Measurements from ENCODE around the gene SSBP2.

The SSBP2 gene

GRCh38 chr5:81549123-81549522, 201.8 kb downstream of the SSBP2 start:
- Histone ChIP-seq H3K36me3 (no peaks in the 10 kb centered on the region), H3K27me3 (no peaks in the 10 kb centered on the region), H3K27ac (no peak overlapping the region), H3K4me1 (ENCODE audit: control insufficient read depth in 1 of 2, insufficient read depth in 1 of 2, low read depth in 1 of 2, low read length in 1 of 2) (no peaks in the 10 kb centered on the region), H3K9me3 (no peaks in the 10 kb centered on the region), H3K4me3 (ENCODE audit: low read depth in 1 of 2, low read length in 1 of 2) (no peak overlapping the region)
- TF ChIP-seq, protein P1, sequence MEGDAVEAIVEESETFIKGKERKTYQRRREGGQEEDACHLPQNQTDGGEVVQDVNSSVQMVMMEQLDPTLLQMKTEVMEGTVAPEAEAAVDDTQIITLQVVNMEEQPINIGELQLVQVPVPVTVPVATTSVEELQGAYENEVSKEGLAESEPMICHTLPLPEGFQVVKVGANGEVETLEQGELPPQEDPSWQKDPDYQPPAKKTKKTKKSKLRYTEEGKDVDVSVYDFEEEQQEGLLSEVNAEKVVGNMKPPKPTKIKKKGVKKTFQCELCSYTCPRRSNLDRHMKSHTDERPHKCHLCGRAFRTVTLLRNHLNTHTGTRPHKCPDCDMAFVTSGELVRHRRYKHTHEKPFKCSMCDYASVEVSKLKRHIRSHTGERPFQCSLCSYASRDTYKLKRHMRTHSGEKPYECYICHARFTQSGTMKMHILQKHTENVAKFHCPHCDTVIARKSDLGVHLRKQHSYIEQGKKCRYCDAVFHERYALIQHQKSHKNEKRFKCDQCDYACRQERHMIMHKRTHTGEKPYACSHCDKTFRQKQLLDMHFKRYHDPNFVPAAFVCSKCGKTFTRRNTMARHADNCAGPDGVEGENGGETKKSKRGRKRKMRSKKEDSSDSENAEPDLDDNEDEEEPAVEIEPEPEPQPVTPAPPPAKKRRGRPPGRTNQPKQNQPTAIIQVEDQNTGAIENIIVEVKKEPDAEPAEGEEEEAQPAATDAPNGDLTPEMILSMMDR (IDR thresholded peaks at IDR 0.05) = no peak

DNA sequence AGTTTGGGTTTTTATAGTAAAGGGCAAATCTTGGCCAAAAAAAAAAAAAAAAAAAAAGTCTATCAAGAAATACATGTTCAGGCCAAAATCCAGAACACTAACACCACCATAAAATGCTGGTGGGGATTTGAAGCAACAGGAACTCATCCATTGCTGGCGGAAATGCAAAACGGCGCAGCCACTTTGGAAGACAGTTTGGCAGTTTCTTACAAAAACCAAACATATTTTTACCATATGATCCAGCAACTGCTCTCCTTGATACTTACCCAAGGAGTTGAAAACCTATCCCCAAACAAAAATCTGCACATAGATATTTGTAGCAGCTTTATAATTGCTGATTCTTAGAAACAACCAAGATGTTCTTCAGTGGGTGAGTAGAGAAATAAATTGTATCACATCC, 203.9 kb downstream of the SSBP2 start:
- TF ChIP-seq, protein P1 (IDR thresholded peaks at IDR 0.05) = no peak
- Histone ChIP-seq H3K27me3 (no peaks in the 10 kb centered on the region), H3K36me3 (no peaks in the 10 kb centered on the region), H3K9me3 (no peaks in the 10 kb centered on the region), H3K4me3 (ENCODE audit: low read depth in 1 of 2, low read length in 1 of 2) (no peak overlapping the region), H3K4me1 (ENCODE audit: control insufficient read depth in 1 of 2, insufficient read depth in 1 of 2, low read depth in 1 of 2, low read length in 1 of 2) (no peaks in the 10 kb centered on the region), H3K27ac (no peak overlapping the region)

GRCh38 chr5:81545911-81546310, 205.0 kb downstream of the SSBP2 start:
- TF ChIP-seq, protein P1 (IDR thresholded peaks at IDR 0.05) = no peak
- H3K27me3 ChIP-seq = no peaks in the 10 kb centered on the region
- H3K4me3 ChIP-seq (ENCODE audit: low read depth in 1 of 2, low read length in 1 of 2) = no peak overlapping the region
- H3K4me1 ChIP-seq (ENCODE audit: control insufficient read depth in 1 of 2, insufficient read depth in 1 of 2, low read depth in 1 of 2, low read length in 1 of 2) = no peaks in the 10 kb centered on the region
- H3K27ac ChIP-seq = no peak overlapping the region
- no peaks in the 10 kb centered on the region for H3K36me3 ChIP-seq
- no peaks in the 10 kb centered on the region for H3K9me3 ChIP-seq

DNA sequence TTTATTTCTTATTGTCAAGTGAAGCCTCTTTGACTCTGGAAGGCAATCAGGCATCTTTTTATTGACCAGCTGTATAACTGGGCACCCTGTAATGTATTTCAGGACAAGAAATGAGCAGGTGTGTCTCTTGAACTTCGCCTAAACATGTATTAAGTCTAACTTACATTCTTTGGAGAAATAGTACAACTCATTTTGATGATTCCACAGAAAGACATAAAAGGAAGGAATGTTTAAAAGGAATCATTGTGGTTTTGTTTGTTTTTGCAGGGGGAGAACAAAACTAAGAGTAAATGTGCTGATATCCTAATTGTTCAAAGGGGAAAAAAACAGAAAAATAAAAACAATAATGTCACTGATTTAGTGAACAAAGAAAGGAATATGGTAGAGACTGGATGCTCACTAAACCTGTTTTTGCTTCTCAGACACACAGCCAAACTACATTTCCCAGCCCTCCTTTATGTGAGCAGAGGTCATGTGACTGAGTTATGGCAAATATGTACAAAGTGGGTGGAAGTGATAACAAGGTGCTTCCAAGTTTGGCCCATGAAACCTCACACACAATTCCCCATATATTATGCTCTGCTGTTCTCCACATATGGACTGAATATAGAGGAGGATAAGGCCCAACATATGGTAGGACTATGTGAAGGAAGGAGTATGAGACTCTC, 206.4 kb downstream of the SSBP2 start:
- H3K4me3 ChIP-seq (ENCODE audit: low read depth in 1 of 2, low read length in 1 of 2) = no peak overlapping the region
- no peak overlapping the region for H3K27ac ChIP-seq
- TF ChIP-seq, protein P1 (IDR thresholded peaks at IDR 0.05) = no peak
- H3K9me3 ChIP-seq = no peaks in the 10 kb centered on the region
- H3K27me3 ChIP-seq = no peaks in the 10 kb centered on the region
- no peaks in the 10 kb centered on the region for H3K4me1 ChIP-seq (ENCODE audit: control insufficient read depth in 1 of 2, insufficient read depth in 1 of 2, low read depth in 1 of 2, low read length in 1 of 2)
- no peaks in the 10 kb centered on the region for H3K36me3 ChIP-seq

- Histone ChIP-seq H3K4me3 (ENCODE audit: low read depth in 1 of 2, low read length in 1 of 2) (no peak overlapping the region), H3K27me3 (no peaks in the 10 kb centered on the region), H3K27ac (no peak overlapping the region), H3K4me1 (ENCODE audit: control insufficient read depth in 1 of 2, insufficient read depth in 1 of 2, low read depth in 1 of 2, low read length in 1 of 2) (no peaks in the 10 kb centered on the region), H3K9me3 (no peaks in the 10 kb centered on the region), H3K36me3 (no peaks in the 10 kb centered on the region)
- TF ChIP-seq, protein P1 (IDR thresholded peaks at IDR 0.05) = no peak
Measured at GRCh38 chr5:81542242-81542641, 208.7 kb downstream of the SSBP2 start.

All from neutrophil (primary cell).